COLO668 (cell line): ENCODE data around the gene RAET1E.
"Not testable (repeated sequence)": the region's sequence is repeated elsewhere in the genome, so short reads cannot be mapped to it uniquely, and the experiment has no call there.

Experiments used
- DNase-seq: peaks from one replicate; lab custom pipeline; 2025; ENCODE audit not compliant: unreplicated experiment; lab: John Stamatoyannopoulos, UW

Gene RAET1E

DNA sequence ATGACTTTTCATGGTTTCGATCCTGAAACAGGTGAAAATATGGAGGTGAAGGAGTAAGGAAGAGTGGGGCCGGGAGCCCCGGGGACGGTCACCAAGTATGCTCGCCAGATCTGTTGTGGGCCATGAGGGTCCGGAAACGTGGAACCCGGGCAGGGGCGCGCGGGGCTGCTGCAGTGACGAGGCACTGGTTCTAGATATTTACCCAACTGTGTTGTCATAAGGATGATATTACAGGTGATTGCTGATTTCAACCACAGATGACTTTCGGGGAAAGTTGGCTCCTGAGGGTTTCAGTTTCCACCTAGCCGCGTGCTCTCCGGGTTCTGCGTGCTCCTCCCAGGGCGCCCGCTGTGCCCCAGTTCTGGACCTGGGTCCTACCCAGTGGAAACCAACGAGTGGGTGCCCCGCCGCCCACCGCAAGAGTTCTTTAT lies 12.8 kb upstream of the RAET1E start:
- no peak for DNase-seq

DNA sequence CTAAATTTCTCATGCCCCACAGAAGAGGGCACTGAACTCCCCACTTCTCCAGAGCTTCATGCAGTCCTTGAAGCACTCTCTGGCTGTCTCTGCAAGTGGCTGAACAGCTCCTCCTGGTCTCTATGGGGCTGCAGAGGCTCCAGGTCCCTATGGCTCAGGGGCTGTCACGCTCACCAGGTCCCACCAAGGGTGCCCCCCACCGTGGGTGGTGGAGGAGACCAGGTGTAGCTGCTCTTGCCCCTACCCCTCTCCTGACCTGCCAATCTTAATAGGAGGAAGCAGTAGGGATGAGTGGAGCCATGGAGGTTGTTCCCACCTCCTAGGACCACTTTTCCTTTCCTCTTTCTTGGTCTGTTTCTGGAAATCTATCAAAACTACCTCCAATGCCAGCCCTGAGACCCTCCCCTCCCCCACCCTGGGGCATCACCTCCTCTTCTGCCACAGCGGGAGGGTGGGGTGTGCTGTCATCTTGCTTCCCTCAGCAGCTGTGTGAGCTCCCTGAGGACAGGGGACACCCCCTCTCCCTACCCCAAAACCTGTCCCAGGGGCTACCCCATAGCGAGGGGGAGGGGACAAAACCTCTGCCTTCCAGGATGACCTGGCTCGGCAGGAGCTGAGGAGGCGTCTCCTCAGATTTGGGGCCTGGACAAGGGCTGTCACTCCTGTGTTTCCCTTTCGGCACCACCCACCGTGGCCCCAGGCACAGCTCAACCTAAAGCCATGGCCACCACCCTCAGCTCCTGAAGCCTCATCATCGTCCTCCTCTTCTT lies 12.0 kb upstream of the RAET1E start:
- DNase-seq, result no peak

DNA sequence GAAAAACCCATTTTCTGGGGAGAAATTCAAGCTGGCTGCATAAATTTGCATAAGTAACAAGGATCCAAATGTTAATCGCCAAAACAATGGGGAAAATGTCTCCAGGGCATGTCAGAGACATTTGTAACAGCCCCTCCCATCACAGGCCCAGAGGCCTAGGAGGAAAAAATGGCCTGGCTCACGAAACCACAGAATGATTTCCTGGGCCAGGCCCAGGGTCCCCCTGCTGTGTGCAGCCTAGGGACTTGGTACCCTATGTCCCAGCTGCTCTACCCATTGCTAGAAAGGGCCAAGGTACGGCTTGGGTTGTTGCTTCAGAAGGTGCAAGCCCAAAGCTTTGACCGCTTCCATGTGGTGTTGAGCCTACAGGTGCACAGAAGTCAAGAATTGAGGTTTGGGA lies 10.6 kb upstream of the RAET1E start:
- not testable (repeated sequence) for DNase-seq

DNA sequence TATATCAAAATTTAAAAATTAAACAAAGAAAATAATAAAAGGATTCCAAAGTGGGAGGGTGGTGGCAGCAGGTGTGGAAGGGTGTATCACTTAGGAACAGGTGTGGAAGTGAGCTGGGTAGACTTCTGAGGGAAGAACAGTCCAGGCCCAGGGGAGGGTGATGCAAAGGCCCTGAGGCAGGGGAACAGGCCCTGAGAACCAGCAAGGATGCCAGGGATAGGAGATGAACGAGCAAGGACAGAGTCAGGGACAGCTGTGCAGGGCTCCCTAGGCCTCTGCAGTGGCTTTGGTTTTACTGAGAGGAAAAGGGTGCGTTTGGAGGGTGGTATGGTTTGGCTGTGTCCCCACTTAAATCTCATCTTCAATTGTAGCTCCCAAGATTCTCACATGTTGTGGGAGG lies 9.4 kb upstream of the RAET1E start:
- no peak for DNase-seq

DNA sequence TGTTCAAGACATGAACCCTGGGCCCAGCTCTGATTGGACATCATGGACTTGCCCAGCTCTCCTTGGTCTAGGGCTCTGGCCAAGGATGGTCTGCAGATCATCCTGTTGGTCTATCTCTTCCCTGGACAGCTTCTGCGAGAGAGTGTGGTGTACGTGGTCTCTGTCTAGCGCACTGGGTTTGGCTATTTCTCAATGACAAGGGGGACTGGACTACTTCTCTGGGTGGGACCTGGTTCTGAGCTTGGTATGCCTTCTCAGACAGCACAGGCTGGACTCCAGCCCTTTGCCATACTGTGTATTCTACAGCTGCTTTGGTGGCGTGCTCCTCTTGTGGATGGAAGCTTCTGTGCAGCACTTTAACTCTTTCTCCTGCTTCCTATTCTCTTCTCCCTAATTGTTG lies 8.5 kb upstream of the RAET1E start:
- no peak for DNase-seq

DNA sequence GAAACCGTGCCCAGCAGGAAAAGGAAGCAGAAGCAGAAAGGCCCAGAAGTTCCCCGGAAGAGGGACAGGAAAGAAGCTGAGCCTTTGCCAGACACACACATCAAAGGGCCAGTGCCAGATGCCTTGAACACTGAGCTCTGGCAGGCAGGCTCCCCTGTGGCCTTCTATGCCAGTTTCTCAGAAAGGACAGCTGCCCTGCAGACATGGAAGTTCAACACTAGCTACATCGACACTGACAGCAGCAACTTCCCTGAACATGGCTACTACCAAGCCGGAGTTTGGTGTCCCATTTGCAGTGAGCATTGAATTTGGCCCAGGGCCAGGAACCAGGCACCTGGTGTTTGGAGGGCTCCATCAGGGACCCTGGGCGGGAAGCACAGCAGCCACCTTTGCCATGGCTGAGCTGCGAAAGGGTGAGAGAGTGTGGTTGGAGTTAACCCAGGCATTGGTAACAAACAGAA lies 8.0 kb upstream of the RAET1E start:
- peak; percentile 16 for DNase-seq

DNA sequence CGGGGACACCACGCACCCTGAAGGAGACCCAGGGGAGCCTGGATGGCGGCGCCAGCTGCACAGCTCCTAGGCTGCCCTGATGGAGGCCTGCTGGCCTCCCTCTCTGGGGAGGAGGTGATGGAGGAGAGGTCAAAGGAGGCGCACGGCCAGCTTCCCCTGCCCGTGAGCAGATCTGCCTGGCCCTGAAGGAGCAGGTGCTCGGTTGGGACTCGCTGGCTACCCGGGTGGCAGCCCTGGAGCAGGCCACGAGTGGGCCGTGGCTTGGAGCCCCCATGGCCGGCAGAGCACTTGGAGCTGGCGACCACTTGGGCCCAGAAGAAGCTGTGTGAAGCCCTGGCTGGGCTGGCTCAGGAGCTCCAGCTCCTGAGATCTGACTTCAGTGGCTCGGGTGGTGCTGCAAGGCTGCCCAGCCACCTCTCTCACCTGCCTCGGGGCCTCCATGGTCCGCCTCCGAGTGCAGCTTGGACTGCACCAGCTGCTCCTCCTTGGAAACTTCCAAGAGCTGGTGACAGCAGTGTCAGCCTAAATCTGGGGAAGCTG lies 7.5 kb upstream of the RAET1E start:
- no peak for DNase-seq

DNA sequence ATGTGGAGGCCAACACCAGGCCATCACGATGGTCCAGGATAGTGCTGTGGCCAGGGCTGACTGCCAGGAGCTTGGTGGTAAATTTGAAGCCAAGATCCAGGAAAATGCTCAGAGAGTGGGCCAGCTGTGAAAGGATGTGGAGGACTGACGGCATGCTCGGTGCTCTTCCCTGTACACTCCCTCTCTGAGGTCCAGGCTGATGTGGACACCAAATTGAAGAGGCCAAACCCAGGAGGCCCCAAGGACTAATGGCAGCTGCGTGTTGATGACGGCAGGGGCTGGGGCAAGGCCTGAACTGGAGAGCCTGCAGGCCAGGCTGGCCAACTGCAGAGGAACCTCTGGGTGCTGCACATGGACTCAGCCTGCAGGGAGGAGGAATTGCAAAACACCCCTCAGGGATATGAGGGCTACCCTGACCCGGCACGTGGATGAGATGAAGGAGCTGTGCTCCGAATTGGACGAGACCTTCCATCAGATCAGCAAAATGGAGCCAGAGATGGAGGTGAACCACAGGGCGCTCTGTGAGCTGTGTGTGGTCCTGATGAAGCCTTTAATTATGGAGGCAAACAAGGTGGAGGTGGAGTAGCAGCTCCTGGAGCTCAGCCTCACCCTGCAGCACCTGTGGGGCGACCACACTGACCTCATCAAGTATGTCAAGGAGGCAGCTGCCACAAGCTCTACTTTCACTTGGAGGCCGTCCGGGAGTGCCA lies 6.9 kb upstream of the RAET1E start:
- DNase-seq, result no peak

DNA sequence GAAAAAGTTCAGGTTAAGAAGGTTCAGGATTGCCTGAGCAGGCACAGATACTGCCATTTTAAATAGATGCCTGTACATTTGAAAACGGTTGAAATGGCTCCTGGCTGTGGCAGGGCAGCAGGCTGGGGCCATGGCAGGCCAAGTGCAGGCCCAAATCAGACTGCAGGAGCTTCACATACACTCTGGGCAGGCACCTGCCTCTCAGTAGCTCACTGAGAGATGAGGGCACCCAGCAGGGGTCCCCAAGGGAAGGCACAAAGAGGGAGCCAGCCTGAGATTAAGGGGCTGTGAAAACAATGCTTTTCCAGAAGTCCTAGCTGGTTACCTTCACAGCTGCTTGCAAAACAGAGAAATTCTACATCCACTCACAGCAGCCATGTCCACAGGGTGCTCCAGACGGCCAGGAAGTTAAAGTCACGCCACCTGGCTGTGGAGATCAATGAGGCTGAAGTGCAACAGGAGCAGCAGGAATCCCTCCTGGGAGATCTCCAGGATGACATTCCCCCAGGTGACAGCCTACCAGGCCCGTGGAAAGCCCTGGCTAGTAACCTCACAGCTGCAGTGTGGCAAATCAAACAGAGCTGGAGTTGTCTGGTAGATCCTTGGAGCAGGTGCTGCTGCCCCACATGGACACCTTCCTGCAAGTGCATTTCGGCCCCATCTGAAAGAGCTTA lies 6.2 kb upstream of the RAET1E start:
- peak; percentile 64 for DNase-seq

DNA sequence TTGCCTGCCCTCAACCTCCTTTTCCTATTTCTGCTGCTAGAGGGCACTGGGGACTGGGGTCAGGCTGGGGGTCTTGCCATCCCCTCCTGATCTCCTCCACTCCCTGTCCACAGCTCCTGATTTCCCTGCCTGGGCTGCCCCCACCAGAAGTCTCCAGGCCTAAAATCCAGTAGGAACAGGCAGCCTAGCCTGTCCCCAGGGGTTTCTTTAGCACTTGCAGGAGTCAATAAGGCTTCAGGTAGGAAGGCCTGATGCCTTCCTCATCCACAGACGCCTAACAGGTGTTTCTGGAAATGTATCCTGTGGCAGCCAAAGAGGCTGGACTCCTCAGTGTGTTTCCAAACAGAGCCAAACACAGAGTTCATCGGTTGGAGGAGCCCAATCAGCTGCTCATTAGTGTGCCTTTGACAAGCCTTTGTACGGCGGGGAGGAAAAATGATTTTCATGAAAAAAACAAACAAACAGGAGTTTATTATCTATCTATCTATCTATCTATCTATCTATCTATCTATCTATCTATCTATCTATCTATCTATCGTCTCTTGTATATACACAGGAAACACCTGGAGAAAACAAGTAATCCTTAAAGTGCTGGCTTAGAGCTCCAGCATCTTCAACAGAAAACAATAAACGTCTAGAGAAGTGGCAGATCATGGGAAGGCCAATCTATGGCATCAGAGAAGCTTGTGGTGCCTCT lies 3.7 kb upstream of the RAET1E start:
- DNase-seq, result no peak

DNA sequence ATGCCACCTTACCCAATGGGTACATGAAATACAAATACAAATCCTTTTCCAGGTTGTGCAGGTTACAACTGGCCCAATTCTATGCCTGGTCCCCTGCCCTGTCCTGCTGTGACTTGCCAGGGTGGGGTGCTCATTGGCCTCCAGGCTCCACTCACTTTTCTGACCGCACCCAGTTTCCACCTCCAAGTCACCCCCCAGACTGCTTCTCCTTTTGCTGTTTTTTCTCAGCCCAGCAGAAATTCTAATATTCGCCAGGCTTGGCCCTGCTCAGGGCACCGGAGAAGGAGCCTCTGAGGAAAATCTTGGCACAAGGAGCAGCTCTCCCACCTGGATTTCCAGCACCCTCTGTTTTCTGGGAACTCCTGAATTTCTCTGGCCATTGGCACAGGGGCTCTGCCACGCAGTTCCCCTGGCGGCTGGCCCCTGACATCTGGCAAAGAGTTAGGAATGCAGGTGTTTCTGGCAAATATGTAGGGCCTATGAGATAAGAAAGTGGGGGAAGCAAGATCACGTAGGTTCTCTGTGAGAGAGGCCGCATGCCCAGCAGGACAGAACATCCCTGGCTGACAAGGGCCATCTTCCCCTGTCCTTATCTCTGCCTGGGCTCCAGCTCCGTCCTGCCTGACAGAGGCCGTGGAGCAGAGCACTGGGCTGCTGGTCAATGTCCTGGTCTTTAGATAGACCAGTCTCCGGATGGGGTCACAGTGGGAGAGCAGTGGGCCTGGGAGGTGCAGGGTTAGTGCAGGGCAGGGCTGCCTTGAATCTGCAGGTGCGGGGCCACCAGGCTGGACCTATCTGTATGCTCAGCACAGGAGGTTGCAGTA lies 2.9 kb upstream of the RAET1E start:
- DNase-seq, result no peak

DNA sequence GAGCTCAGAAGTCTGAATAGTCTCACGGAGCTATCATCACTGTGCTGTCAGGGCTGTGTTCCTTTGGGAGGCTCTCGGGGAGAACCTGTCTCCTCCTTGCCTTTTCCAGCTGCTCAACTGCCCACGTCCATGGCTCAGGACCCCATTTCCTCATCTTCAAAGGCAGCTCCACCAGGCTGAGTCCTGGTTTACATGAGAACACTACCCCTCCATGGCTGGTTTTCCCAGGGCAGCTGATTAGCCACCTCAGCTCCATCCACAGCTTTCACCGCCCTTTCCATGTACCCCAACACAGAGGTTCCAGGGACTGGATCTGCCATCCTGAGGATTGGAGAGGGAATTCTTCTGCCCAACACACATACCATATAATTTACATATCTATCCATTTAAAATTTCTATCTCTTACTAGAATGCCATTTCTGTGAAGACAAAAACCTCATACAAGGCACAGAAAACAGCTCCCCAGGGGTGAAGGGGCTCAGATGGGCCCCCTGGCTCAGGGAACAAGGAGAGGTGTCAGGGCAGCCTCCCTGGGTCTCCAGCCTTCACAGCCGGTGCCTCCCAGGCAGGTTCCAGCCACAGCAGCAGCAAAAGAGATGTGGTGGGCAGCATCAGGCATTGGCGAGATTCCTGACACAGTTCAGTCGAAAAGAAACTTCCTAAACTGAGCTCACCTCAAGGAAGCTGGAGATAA lies 2.2 kb upstream of the RAET1E start:
- no peak for DNase-seq

DNA sequence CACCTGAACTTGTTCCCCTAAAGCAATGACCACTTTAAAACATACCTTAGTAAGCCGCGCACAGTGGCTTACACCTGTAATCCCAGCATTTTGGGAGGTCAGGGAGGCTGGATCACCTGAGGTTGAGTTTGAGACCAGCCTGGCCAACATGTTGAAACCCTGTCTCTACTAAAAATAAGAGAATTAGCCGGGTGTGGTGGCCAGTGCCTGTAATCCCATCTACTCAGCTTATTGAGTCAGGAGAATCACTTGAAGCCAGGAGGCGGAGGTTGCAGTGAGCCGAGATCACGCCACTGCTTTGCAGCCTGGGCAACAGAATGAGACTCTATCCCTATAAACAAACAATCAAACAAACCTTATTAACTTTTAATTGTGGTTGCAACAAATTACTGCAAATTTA lies 1.6 kb upstream of the RAET1E start:
- no peak for DNase-seq

DNA sequence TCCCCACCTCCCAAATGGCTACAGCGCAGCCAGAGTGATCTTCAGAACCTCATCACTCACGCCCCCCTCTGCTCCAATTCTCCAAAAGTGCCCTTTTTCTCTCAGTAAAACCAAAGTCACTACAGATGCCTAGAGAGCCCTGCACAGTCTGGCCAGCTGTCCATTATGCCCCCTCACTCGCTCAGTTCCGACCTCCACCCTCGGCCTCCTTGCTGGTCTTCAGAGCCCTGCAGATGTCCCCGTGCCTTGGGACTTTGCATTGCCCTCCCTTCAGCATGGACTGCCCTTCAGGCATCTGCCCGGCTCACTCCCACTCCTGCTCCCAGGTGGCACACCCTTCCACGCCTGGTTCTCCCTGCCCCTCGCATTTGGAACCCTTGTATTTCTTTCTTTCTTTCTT lies 1.1 kb upstream of the RAET1E start:
- DNase-seq, result no peak

DNA sequence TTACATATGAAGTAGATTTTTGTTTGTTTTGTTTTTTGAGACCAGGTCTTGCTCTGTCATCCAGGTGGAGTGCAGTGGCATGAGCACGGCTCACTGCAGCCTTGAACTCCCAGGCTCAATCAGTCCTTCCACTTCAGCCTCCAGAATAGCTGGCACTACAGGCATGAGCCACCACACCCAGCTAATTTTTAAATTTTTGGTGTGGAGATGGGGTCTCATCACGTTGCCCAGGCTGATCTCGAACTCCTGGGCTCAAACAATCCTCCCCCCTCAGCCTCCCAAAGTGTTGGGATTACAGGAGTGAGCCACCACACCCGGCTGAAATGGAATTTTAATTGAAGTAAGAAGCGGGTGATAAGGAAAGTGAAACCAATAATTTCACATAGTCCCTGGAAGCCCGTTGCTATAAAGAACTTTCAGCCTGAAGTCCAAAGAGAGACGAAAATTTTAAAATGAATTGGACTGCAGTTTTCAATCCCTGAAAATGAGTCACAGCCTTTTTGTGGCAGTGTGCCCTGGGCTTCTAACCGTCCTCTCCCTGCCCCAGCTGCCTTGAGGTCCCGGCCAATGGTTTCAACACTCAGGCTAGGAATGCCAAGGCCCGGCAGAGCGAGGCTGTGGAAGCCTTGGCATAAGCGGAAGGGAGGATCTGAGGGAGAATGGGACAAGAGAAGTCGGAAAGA lies 757 bp downstream of the RAET1E start:
- no peak for DNase-seq

DNA sequence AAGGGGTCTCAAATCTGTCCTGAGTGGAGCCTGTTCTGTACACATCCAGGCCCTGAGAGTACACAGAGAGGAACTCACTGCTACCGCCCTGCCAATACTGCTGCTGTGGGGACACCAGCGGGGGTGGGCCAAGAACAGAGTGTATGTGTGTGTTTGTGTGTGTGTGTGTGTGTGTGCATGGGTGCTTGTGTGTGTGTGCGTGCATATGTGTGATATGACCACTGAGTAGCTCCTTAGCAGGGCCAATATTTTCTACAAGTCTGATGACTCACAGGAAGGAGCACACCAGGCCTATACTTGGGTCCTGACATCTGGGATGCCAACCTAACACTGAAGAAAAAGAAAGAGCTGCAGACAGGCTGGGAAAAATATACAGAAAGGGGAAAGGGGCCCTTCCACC lies 1.4 kb downstream of the RAET1E start:
- no peak for DNase-seq

DNA sequence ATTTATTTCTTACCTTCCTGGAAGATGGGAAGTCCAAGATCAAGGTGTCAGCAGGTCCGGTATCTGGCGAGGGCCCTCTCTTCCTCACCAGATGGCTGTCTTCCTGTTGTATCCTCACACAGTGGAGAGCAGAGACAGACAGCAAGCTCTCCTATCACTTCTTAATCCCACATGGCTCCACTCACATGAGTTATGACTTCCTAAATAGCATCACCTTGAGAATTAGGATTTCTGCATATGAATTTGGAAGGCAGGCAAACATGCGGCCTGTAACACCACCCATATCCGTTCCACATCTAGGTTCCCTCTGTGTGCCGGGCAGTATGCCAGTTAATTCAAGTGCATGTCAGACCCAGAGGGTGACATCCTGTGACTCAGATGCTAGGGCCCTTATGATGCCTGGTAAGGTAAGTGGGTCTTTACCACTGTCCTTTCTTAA lies 2.1 kb downstream of the RAET1E start:
- DNase-seq, result peak; percentile 15

DNA sequence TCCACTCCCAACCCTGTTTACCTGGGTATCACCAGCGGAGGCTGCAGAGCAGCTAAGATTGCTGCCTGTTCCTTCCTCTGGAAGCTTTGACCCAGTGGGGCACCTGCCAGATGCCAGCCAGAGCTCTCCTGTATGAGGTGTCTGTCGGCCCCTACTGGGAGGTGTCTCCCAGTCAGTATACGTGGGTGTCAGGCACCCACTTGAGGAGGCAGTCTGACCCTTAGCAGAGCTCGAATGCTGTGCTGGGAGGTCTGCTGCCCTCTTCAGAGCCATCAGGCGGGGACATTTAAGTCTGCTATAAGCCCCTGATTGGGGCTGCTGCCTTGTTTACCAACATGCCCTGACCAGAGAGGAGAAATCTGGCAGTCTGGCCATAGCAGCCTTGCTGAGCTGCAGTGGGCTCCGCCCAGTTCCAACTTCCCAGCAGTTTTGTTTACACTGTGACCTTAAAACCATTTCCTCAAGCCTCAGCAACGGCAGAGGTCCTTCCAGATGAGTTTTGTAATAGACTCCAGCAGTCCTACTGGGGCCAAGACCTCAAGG lies 2.8 kb downstream of the RAET1E start:
- no peak for DNase-seq

DNA sequence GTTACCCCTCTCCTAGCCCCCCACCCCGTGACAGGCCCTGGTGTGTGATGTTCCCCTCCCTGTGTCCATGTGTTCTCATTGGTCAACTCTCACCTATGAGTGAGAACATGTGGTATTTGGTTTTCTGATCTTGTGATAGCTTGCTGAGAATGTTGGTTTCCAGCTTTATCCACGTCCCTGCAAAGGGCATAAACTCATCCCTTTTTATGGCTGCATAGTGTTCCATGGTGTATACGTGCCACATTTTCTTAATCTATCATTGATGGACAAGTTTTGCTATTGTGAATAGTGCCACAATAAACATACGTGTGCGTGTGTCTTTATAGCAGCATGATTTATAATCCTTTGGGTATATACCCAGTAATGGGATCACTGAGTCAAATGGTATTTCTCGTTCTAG lies 6.0 kb downstream of the RAET1E start:
- DNase-seq, result not testable (repeated sequence)
